GM18907 (cell line): ENCODE measurements around the gene DYSF.

Experiments used
- ATAC-seq: cut with Tn5 transposase; IDR thresholded peaks from one replicate; pipeline ENCODE4 v1.9.1; 2021; ENCODE audit warnings: mild to moderate bottlenecking, moderate library complexity; ENCODE audit not compliant: unreplicated experiment

Gene DYSF

GRCh38 chr2:71697106-71698004 lies 244.0 kb downstream of the DYSF start:
- no peak for ATAC-seq

DNA sequence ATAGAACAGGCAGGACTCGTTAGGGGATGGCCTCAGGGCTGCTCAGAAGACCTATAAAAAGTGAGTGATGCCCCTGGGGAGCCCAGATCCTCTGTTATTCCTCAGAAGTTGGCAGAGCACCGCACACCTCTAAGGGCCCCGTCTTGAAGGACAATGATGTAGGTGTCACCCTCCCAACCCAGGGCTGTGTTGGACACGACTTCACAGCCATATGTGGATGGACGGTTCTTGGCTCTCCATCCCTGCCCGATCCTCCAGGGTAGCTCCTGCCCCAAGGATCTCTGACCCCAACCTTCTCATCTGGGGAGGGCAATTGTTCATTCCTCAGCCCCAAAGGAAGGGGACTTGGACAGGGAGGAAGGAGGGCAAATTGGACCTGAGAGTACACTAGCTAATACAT lies 246.1 kb downstream of the DYSF start:
- no peak for ATAC-seq

- no peak for ATAC-seq
Observed at GRCh38 chr2:71700041-71700657, 246.8 kb downstream of the DYSF start.

GRCh38 chr2:71700658-71701397 lies 247.5 kb downstream of the DYSF start:
- no peak for ATAC-seq

- ATAC-seq: no peak
Observed at GRCh38 chr2:71702071-71702970, 249.0 kb downstream of the DYSF start.

- ATAC-seq: no peak
Observed at GRCh38 chr2:71702971-71703898, 249.9 kb downstream of the DYSF start.

DNA sequence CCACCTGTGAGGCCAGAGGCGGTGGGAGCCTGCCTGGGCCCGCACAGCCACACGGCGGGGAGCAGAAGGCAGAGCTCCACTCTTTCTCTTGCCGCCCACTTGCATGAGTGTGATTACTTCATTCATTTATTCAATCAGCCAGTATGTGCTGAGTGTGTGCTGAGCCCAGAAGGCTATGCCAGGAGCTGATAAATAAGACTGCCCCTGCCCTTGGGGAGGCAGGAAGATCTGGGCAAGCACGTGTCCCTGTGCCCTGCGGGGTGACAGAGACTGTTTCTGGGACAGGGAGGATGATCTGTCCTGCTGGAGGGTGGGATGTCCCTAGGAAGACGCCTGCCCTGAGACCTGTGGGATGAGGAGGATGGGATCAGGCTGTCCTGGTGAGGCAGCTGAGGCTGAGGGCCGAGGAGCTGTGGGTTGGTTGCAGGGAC lies 250.8 kb downstream of the DYSF start:
- no peak for ATAC-seq

DNA sequence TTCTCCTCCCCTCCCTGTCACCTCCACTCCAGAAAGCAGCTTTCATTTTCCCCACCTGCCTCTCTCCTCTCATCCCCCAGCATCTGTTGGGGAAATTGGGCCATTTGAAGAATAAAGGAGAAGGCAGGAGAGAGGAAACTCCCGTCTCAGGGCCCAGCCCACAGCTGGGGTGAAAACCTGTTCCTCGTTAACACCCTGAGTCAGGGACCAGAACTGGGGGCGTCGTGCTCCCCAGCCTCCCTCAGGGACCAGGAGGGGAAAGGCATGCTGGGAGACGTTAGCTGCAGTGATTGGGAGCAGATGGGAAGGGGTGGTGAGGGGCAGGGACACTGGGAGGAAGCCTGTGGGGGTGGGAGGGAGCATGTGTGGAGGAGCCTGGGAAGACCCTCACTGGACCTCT lies 251.3 kb downstream of the DYSF start:
- ATAC-seq: no peak

GRCh38 chr2:71705171-71705960 lies 252.0 kb downstream of the DYSF start:
- ATAC-seq: no peak

DNA sequence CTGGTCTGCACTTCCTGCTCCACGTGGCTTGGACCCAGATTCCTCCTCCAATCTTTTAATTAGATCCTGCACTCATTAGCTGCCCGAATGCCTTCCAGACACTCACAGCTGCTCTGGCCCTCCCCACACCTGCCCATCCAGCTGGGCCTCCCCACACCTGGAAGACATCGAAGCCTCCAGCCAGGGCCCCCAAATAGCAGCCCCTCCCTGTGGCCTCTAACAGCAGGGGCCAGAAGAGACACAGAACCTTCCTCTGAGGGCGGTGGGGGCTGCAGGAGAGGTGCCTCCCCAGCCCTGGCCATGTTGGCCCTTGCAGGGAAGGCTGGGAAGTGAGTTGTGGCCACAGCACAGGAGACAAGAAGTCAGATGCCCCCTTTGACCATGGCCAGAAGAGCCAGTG lies 252.8 kb downstream of the DYSF start:
- no peak for ATAC-seq

DNA sequence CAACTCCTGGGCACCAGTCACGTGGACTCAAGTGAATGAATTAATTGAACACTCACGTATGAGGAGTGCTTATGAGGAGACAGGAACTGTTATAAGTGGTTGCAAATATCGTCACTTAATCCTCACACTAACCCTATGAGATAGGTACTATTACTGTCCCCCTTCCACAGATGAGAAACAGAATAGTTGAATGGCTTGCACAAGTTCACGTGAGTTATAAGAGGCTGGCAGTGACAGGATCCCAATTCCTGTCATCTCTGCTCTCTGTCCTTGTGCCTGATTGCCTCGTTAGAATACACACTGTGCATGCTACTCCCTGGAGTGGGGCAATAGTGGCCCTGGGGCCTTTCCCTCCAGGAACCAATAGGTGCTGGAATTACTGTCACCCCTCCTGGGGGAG lies 253.5 kb downstream of the DYSF start:
- no peak for ATAC-seq

- no peak for ATAC-seq
Observed at GRCh38 chr2:71710367-71711132, 257.2 kb downstream of the DYSF start.

- ATAC-seq: no peak
Observed at GRCh38 chr2:71711133-71711855, 257.9 kb downstream of the DYSF start.

DNA sequence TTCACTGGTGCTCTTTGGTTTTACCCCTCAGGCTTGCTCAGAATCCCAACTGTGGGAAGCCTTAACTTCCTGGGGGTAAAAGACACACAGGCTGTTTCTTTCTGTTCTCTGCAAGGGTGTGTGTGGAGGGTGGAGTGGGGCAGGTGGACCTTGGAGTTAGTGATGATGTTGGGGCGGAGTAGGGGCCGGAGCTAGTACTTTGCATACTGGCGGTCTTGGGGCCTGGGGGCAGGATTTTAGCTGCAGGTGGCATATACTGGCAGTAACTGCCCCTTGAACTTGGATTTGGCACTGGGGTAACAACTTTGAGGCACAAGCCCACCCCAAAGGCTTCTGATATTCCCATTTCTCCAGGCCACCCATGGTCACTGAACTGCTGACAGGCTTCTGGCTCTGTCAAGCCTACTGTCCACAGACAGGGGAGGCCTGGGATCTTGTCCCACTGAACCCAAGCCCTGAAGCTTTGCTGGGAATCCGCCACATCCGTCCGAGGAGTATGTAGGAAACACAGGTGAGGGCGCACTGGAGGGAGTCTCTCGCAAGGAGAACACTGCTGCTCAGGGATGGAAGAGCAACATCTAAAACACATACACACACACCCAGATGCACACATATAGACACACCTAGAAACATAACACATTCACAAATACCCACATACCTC lies 258.9 kb downstream of the DYSF start:
- ATAC-seq: no peak

GRCh38 chr2:71713581-71714580 lies 260.5 kb downstream of the DYSF start:
- ATAC-seq: no peak
